CD14-positive monocyte (primary cell): ENCODE data around the gene TALDO1. TPM values are rescaled to one million over a fixed set of nuclear protein-coding genes. Genes with fewer than 3 reads are reported as not detected.

Experiments
- DNase-seq, 3 donors: peaks; one replicate each; pipeline ENCODE4 v3.0.0-alpha.2; 2011 to 2022
- H2AFZ ChIP-seq: 2 replicates; pipeline ENCODE4 v1.6.0; 2012; ENCODE audit warnings: mild to moderate bottlenecking, low read depth, low read length, inconsistent platforms; ENCODE audit not compliant: insufficient read depth, poor library complexity, severe bottlenecking
- H3K27ac ChIP-seq, 2 donors: 1 replicate in 1 of 2; 2 replicates in 1 of 2; pipeline ENCODE4 v1.5.1; 2012 to 2013; ENCODE audit warnings: low read length in 2 of 2, control low read depth in 1 of 2, inconsistent platforms in 1 of 2, low read depth in 1 of 2, mild to moderate bottlenecking in 1 of 2
- H3K27me3 ChIP-seq, 2 donors: one replicate each; pipeline versions ENCODE4 v1.6.0 to v1.6.1; 2011 to 2013; ENCODE audit warnings: low read length in 2 of 2; ENCODE audit not compliant: control insufficient read depth in 2 of 2, insufficient read depth in 2 of 2
- H3K36me3 ChIP-seq, 2 donors: replicated peaks in 1 of 2; 1 replicate in 1 of 2; 2 replicates in 1 of 2; pipeline versions ENCODE4 v1.5.1 to v1.6.1; 2012 to 2013; ENCODE audit warnings: low read length in 2 of 2, control low read depth in 1 of 2, inconsistent platforms in 1 of 2, mild to moderate bottlenecking in 1 of 2; ENCODE audit not compliant: insufficient read depth in 2 of 2, control insufficient read depth in 1 of 2
- H3K4me1 ChIP-seq, 2 donors: 1 replicate in 1 of 2; 2 replicates in 1 of 2; pipeline versions ENCODE4 v1.5.1 to v1.6.1; 2012 to 2013; ENCODE audit warnings: low read length in 2 of 2, control low read depth in 1 of 2, inconsistent platforms in 1 of 2, mild to moderate bottlenecking in 1 of 2, moderate library complexity in 1 of 2; ENCODE audit not compliant: insufficient read depth in 2 of 2, control insufficient read depth in 1 of 2
- H3K4me2 ChIP-seq: replicated peaks from 2 replicates; pipeline ENCODE3; 2012; ENCODE audit warnings: low read length, moderate library complexity, mild to moderate bottlenecking; ENCODE audit not compliant: poor library complexity, severe bottlenecking; ENCODE audit errors: extremely low read depth
- H3K4me3 ChIP-seq, 3 experiments: fragments of 200-600 bp in 1 of 3; sonication (generic) in 1 of 3; replicated peaks in 1 of 3; 1 replicate in 2 of 3; 2 replicates in 1 of 3; pipeline ENCODE4 v1.5.1; 2011 to 2013; ENCODE audit warnings: low read length in 3 of 3, mild to moderate bottlenecking in 3 of 3, control low read depth in 2 of 3, low read depth in 2 of 3, inconsistent platforms in 1 of 3, moderate library complexity in 1 of 3
- H3K79me2 ChIP-seq: 2 replicates; pipeline ENCODE4 v1.6.0; 2012; ENCODE audit warnings: mild to moderate bottlenecking, control low read depth, inconsistent platforms, low read length, moderate library complexity; ENCODE audit not compliant: insufficient read depth
- H3K9ac ChIP-seq: 2 replicates; pipeline ENCODE4 v1.6.0; 2017; ENCODE audit warnings: low read length, mild to moderate bottlenecking; ENCODE audit not compliant: insufficient read depth, poor library complexity, severe bottlenecking
- H3K9me3 ChIP-seq, 2 donors: replicated peaks in 1 of 2; 1 replicate in 1 of 2; 2 replicates in 1 of 2; pipeline versions ENCODE4 v1.5.1 to v1.6.1; 2012 to 2013; ENCODE audit warnings: low read length in 2 of 2, control low read depth in 1 of 2; ENCODE audit not compliant: control insufficient read depth in 1 of 2, insufficient read depth in 1 of 2
- H4K20me1 ChIP-seq: 2 replicates; pipeline ENCODE4 v1.6.0; 2012; ENCODE audit warnings: mild to moderate bottlenecking, low read length, control low read depth, moderate library complexity; ENCODE audit not compliant: insufficient read depth
- H3K27ac Mint-ChIP-seq, 7 donors: one replicate each; pipeline ENCODE4 v1.8.0; 2020; ENCODE audit warnings: mild to moderate bottlenecking in 7 of 7, mixed read lengths in 7 of 7, moderate library complexity in 6 of 7, inconsistent platforms in 2 of 7
- H3K27me3 Mint-ChIP-seq, 3 donors: one replicate each; pipeline ENCODE4 v1.8.0; 2021 to 2022; ENCODE audit warnings: low read depth in 3 of 3, mild to moderate bottlenecking in 3 of 3, mixed read lengths in 3 of 3, moderate library complexity in 3 of 3, inconsistent platforms in 1 of 3
- H3K36me3 Mint-ChIP-seq, 2 donors: one replicate each; pipeline ENCODE4 v1.8.0; 2020; ENCODE audit warnings: mixed read lengths in 2 of 2, inconsistent platforms in 1 of 2, mild to moderate bottlenecking in 1 of 2
- H3K4me1 Mint-ChIP-seq: one replicate; pipeline ENCODE4 v1.8.0; 2020; ENCODE audit warnings: mild to moderate bottlenecking, mixed read lengths
- H3K4me3 Mint-ChIP-seq, 2 donors: one replicate each; pipeline ENCODE4 v1.8.0; 2020; ENCODE audit warnings: mild to moderate bottlenecking in 2 of 2, mixed read lengths in 2 of 2, moderate library complexity in 1 of 2
- H3K9me3 Mint-ChIP-seq, 7 donors: one replicate each; pipeline ENCODE4 v1.8.0; 2020 to 2022; ENCODE audit warnings: mixed read lengths in 7 of 7, mild to moderate bottlenecking in 6 of 7, moderate library complexity in 6 of 7, inconsistent platforms in 2 of 7
- CTCF ChIP-seq: fragments of 200-600 bp; IDR thresholded peaks from one replicate; pipeline ENCODE4 v1.8.0; 2022; ENCODE audit warnings: antibody characterized with exemption, mild to moderate bottlenecking
- WGBS: methylation state at CpG from one replicate; pipeline ENCODE4 v1.1.5; 2013; ENCODE audit warnings: missing lambda C conversion rate; ENCODE audit not compliant: insufficient coverage; 5-methylcytosine and 5-hydroxymethylcytosine counted together
- intact Hi-C, 2 donors: fragments of 100-400 bp; cut with micrococcal nuclease; formaldehyde crosslinking; loops; one replicate each; pipeline versions ENCODE4 v1.15.0 to v1.15.1; 2023
- polyA plus RNA-seq, 3 donors: library from polyadenylated mRNA; depleted of rRNA in 1 of 3; unstranded in 2 of 3; stranded (reverse) in 1 of 3; fragments of 300-500 nt in 2 of 3; fragments of >200 nt in 1 of 3; fragmentation: Illumina TruSeq in 2 of 3; gene quantifications; 1 replicate in 2 of 3; 2 replicates in 1 of 3; pipeline ENCODE4 v1.2.3, GENCODE V29; 2012 to 2021

Gene TALDO1
- polyA plus RNA-seq, 3 donors = 502 to 1,249 (median 1,224) TPM

DNA sequence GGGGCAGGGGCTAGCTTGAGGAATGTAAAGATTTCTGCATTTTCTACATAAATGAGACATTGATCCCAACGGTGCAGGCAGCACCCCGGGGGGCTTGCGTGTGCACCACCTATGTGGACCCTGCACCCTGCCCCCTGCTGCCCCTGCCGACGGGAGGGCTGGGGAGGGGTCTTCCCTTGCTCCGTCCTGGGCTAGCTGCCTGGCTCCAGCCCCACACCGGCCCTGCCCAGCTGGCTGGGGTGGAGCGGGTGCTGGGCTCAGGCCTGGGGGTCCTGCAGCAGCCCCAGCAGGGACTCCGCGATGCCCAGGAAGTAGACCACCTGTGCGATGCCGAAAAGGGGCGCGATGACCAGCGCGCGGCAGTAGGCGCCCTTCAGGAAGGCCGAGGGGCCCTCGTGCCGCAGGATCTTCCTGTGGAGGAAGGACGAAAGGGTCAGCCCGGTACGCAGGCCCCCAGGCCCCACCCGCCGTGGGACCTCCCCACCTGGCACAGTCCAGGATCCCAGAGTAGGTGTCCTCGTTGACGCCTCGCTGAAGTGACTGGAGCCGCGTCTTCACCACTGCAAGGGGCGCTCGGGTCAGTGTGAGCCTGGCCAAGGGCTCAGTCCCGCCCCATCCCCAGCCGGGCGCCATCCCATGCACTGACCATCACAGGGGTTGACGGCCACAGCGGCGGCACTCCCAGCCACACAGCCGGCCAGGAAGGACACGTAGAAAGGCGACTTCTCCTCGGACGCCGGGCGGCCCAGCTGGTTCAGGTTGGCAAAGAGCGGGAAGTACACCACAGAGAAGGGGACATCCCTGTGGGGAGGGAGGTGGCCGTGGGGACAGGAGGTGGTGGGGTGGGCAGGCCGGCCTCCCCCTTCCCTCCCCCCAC is 44.6 kb downstream of the TALDO1 start:
- no peak for TF ChIP-seq CTCF
- H3K9me3 ChIP-seq = no peaks in the 10 kb centered on the region
- H3K27ac Mint-ChIP-seq = no peak overlapping the region
- peaks cover 17% of the 10 kb centered on the region in 2 donors for H3K4me1 ChIP-seq
- H3K4me2 ChIP-seq = no peak overlapping the region
- peaks cover 5 to 9% of the 10 kb centered on the region in 2 donors for H3K36me3 ChIP-seq
- H3K79me2 ChIP-seq = peaks cover 14% of the 10 kb centered on the region
- no peak overlapping the region for H2AFZ ChIP-seq
- H3K4me3 Mint-ChIP-seq = no peak overlapping the region
- H3K27me3 ChIP-seq = peaks cover 4 to 28% of the 10 kb centered on the region in 2 donors
- 95% methylated on average over 38 of the region's 49 CpGs for WGBS
- H4K20me1 ChIP-seq = peaks cover 12% of the 10 kb centered on the region
- H3K27me3 Mint-ChIP-seq = peaks cover 15 to 34% (median 20%) of the 10 kb centered on the region in 3 donors
- DNase-seq = no peak
- no peak overlapping the region for H3K4me3 ChIP-seq
- H3K27ac ChIP-seq = no peak overlapping the region
- no peak overlapping the region for H3K9ac ChIP-seq
- intact Hi-C loops = no loop called here
- peaks cover 12% of the 10 kb centered on the region for H3K4me1 Mint-ChIP-seq
- H3K36me3 Mint-ChIP-seq = peaks cover 15 to 17% of the 10 kb centered on the region in 2 donors
- H3K9me3 Mint-ChIP-seq = peaks cover 0 to 2% (median 0%) of the 10 kb centered on the region in 7 donors

DNA sequence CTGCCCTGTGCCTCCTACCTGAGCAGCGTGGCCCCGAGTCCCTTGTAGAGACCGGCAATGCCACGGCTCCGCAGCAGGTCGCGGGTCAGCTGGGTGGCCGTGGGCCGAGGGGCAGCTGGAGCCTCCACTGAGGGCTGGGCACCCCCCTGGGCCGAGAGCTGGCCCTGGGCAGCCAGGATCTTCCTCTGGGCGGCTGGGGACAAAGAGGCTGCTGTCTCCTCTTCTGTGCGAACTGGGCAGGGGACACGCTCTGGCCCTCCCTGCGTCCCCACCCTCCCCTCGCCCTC is 45.2 kb downstream of the TALDO1 start:
- no peak overlapping the region for H3K27ac ChIP-seq
- Mint-ChIP-seq H3K36me3 (peaks cover 15 to 17% of the 10 kb centered on the region in 2 donors), H3K9me3 (peaks cover 0 to 2% (median 0%) of the 10 kb centered on the region in 7 donors), H3K27ac (no peak overlapping the region), H3K27me3 (peaks cover 15 to 31% (median 20%) of the 10 kb centered on the region in 3 donors), H3K4me1 (peaks cover 17% of the 10 kb centered on the region), H3K4me3 (no peak overlapping the region)
- no peak for TF ChIP-seq CTCF
- peaks cover 4 to 28% of the 10 kb centered on the region in 2 donors for H3K27me3 ChIP-seq
- H3K4me2 ChIP-seq = no peak overlapping the region
- DNase-seq = no peak
- H3K9ac ChIP-seq = no peak overlapping the region
- intact Hi-C loops = no loop called here
- H3K79me2 ChIP-seq = peaks cover 15% of the 10 kb centered on the region
- H3K4me1 ChIP-seq = peaks cover 23% of the 10 kb centered on the region in 2 donors
- 94% methylated on average over 13 of the region's 15 CpGs for WGBS
- no peak overlapping the region for H2AFZ ChIP-seq
- no peaks in the 10 kb centered on the region for H3K9me3 ChIP-seq
- H3K36me3 ChIP-seq = peaks cover 5 to 9% of the 10 kb centered on the region in 2 donors
- no peak overlapping the region for H3K4me3 ChIP-seq
- peaks cover 12% of the 10 kb centered on the region for H4K20me1 ChIP-seq
